HCT116 (cell line): Measurements from ENCODE around the gene PIK3R6.

Experiments used
- CEBPB ChIP-seq: IDR thresholded peaks from 2 replicates; pipeline ENCODE4 v1.6.1; 2012; ENCODE audit warnings: low read depth
- CTCF ChIP-seq, 3 experiments: fragments of 200-600 bp in 1 of 3; sonication (generic) in 1 of 3; IDR thresholded peaks in 2 of 3; conservative IDR thresholded peaks in 1 of 3; 2 replicates each; pipeline ENCODE4 v1.5.1; 2012 to 2017; ENCODE audit warnings: low read depth in 2 of 3, low read length in 2 of 3, antibody characterized with exemption in 1 of 3, borderline replicate concordance in 1 of 3, control low read depth in 1 of 3, mild to moderate bottlenecking in 1 of 3, mixed read lengths in 1 of 3, mixed run types in 1 of 3, moderate library complexity in 1 of 3; ENCODE audit not compliant: insufficient read depth in 1 of 3
- EGR1 ChIP-seq: IDR thresholded peaks from 2 replicates; pipeline ENCODE4 v1.6.1; 2012; ENCODE audit warnings: low read depth
- EZH2 ChIP-seq: fragments of 200-600 bp; sonication (generic); IDR thresholded peaks from 2 replicates; pipeline ENCODE4 v1.6.1; 2017; ENCODE audit warnings: antibody characterized with exemption, mixed run types
- EZH2phosphoT487 ChIP-seq: fragments of 200-600 bp; IDR thresholded peaks from 2 replicates; pipeline ENCODE4 v1.6.1; 2018; ENCODE audit warnings: antibody characterized with exemption, borderline replicate concordance
- MAX ChIP-seq: IDR thresholded peaks from 2 replicates; pipeline ENCODE4 v1.6.1; 2012
- POLR2A ChIP-seq: IDR thresholded peaks from 2 replicates; pipeline ENCODE4 v1.7.0; 2011; ENCODE audit warnings: borderline replicate concordance; ENCODE audit not compliant: insufficient read depth, insufficient read length; ENCODE audit errors: extremely low read depth
- POLR2AphosphoS5 ChIP-seq: IDR thresholded peaks from 2 replicates; pipeline ENCODE4 v1.6.1; 2011; ENCODE audit warnings: mild to moderate bottlenecking, low read depth, low read length, moderate library complexity
- RAD21 ChIP-seq: IDR thresholded peaks from 2 replicates; pipeline ENCODE4 v1.6.1; 2012; ENCODE audit warnings: low read depth, mild to moderate bottlenecking
- SIN3A ChIP-seq: IDR thresholded peaks from 2 replicates; pipeline ENCODE4 v1.6.1; 2012; ENCODE audit warnings: low read depth
- SRF ChIP-seq: IDR thresholded peaks from 2 replicates; pipeline ENCODE4 v1.6.1; 2012; ENCODE audit warnings: low read depth
- YY1 ChIP-seq: IDR thresholded peaks from 2 replicates; pipeline ENCODE4 v1.6.1; 2011; ENCODE audit warnings: low read length, low read depth, moderate library complexity, mild to moderate bottlenecking; ENCODE audit not compliant: insufficient replicate concordance; ENCODE audit errors: extremely low read depth
- ZFX ChIP-seq: fragments of 450-650 bp; IDR thresholded peaks from 2 replicates; pipeline ENCODE4 v1.6.1; 2017
- ZNF274 ChIP-seq: fragments of 200-500 bp; sonication (Bioruptor generic); IDR thresholded peaks from 2 replicates; pipeline ENCODE4 v1.6.1; 2014; ENCODE audit warnings: mild to moderate bottlenecking, low read depth, low read length, inconsistent platforms

GRCh38 chr17:8910969-8911604, 43.6 kb upstream of the PIK3R6 start:
- no peak for TF ChIP-seq POLR2AphosphoS5
- no peak for TF ChIP-seq CTCF (IDR thresholded peaks at IDR 0.05 in 2 of 3, conservative IDR thresholded peaks at IDR 0.05 in 1 of 3; ENCODE audit: borderline replicate concordance in 1 of 3, insufficient read depth in 1 of 3, low read depth in 2 of 3, low read length in 2 of 3)
- no peak for TF ChIP-seq EZH2
- no peak for TF ChIP-seq EZH2phosphoT487
- TF ChIP-seq SIN3A, result no peak
- TF ChIP-seq SRF, result no peak
- no peak for TF ChIP-seq POLR2A
- no peak for TF ChIP-seq CEBPB
- TF ChIP-seq MAX, result no peak
- no peak for TF ChIP-seq ZFX
- no peak for TF ChIP-seq RAD21
- no peak for TF ChIP-seq YY1
- TF ChIP-seq ZNF274, result no peak
- TF ChIP-seq EGR1, result no peak
